ENCODE results near the gene CBARP.

GRCh38 chr19:1221904-1222255 is 15.9 kb downstream of the CBARP start:
- TF ChIP-seq ZSCAN18 (CRISPR knock-in tag; IDR thresholded peaks at IDR 0.05), result no peak
- no peak; the same call in 1 of the 2 replicates for TF ChIP-seq CTCF (IDR thresholded peaks at IDR 0.05)
- no peak for TF ChIP-seq ATF2 (CRISPR knock-in tag; IDR thresholded peaks at IDR 0.05; ENCODE audit: borderline replicate concordance, low read depth)
